ENCODE measurements around the gene MAPRE2. TPM values are rescaled to one million over a fixed set of nuclear protein-coding genes. Genes with fewer than 3 reads are reported as not detected.
"Not testable (repeated sequence)": the region's sequence is repeated elsewhere in the genome, so short reads cannot be mapped to it uniquely, and the experiment has no call there.

MAPRE2 gene
- total RNA-seq, 1 donor from 2014 or later = 14.8 TPM

DNA sequence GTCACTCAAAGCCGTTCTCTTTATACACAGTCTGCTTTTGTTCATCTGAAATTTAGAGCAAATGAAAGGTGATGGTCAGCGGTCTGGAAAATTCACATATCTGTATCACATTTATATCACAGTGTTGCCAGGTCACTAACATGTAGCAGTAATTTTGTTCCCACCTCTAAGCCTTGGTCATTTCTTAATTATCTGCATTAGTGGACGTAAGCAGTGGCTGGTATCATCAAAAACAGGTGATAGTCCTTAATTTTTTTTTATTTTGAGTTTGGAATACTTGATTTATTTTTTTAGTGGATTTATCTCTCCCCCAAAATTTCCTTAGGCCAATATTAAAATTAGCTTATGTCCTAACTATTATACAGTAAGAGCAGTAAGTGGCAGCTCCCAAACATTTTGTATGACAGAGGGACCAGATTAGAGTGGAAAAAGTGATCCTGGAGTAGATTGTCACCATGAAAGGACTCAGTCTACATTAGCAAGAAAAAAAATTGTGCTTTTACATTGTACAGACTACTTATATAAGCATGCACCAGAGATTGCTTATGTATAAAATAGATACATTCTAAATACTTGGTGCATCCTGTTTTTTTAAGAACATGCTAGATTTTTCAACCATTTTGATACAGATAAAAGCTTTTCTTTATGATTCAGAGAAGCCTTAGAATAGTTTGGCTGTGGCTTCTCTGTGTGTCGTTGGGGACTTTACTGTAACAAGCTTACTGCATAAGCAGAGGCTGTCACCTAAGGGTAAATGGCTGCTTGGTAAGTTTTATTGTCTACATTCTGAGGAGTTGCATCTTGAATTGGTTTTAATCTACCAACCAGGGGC lies 65.0 kb downstream of the MAPRE2 start:
- no peak overlapping the region for H3K4me3 ChIP-seq (ENCODE audit: low read depth, low read length)
- TF ChIP-seq CTCF (conservative IDR thresholded peaks at IDR 0.05; ENCODE audit: low read depth, low read length) = no peak
- DNase-seq (ENCODE audit: low read depth) = no peak

GRCh38 chr18:35106845-35107148 lies 65.6 kb downstream of the MAPRE2 start:
- no peak overlapping the region for H3K4me3 ChIP-seq (ENCODE audit: low read depth, low read length)
- no peak for TF ChIP-seq CTCF (conservative IDR thresholded peaks at IDR 0.05; ENCODE audit: low read depth, low read length)
- no peak for DNase-seq (ENCODE audit: low read depth)

- no peak for TF ChIP-seq CTCF (conservative IDR thresholded peaks at IDR 0.05; ENCODE audit: low read depth, low read length)
- DNase-seq (ENCODE audit: low read depth) = no peak
- no peak overlapping the region for H3K4me3 ChIP-seq (ENCODE audit: low read depth, low read length)
These were observed 66.0 kb downstream of the MAPRE2 start for GRCh38 chr18:35107216-35107615.

GRCh38 chr18:35108088-35108487 lies 66.9 kb downstream of the MAPRE2 start:
- not testable (repeated sequence) for DNase-seq (ENCODE audit: low read depth)

GRCh38 chr18:35110059-35110458 lies 68.8 kb downstream of the MAPRE2 start:
- no peak for DNase-seq (ENCODE audit: low read depth)
- H3K4me3 ChIP-seq (ENCODE audit: low read depth, low read length) = no peak overlapping the region
- no peak for TF ChIP-seq CTCF (conservative IDR thresholded peaks at IDR 0.05; ENCODE audit: low read depth, low read length)

More at GRCh38 chr18:35108088-35108487, 66.9 kb downstream of the MAPRE2 start:
- H3K4me3 ChIP-seq (ENCODE audit: low read depth, low read length) = not testable (repeated sequence)

DNA sequence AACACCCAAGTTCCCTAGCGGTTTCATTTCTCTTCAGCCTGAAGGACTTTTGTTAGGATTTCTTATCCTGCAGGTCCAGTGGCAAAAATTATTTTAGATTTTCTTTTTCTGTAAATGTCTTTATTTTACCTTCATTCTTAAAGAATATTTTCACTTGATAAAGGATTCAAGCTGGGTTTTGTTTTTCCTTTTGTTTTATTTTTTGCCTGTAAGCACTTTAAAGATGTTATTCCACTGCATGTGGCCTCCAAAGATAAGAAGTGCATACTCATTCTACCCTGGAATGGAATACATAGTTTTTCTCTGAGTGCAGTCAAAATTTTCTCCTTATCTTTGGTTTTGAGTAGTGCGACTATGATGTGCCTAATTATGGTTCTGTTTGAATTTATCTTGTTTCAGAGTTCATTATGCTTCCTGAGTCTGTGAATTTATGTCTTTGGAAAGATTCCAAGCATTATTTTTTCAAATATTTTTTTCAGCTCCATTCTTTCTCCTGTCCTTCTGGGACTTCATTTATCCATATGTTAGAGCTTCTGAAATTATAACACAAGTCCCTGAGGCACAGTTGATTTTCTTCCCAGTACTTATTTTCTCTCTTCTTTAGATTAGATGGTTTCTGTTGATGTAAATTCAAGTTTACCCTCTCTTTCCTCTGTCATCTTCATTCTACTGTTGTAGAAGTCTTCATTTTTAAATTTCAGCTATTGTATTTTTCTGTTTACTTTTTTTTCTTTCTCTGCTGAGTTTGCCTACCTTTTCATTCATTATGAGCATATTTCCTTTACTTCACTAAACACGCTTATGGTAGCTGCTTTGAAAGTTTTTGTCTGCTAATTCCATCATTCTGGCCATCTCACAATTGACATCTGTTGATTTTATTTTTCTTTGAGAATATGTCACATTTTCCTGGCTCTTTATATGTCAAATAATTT lies 69.6 kb downstream of the MAPRE2 start:
- no peak for TF ChIP-seq CTCF (conservative IDR thresholded peaks at IDR 0.05; ENCODE audit: low read depth, low read length)
- no peak overlapping the region for H3K4me3 ChIP-seq (ENCODE audit: low read depth, low read length)
- DNase-seq (ENCODE audit: low read depth) = no peak

GRCh38 chr18:35112696-35113095 lies 71.5 kb downstream of the MAPRE2 start:
- no peak overlapping the region for H3K4me3 ChIP-seq (ENCODE audit: low read depth, low read length)
- no peak for DNase-seq (ENCODE audit: low read depth)
- no peak for TF ChIP-seq CTCF (conservative IDR thresholded peaks at IDR 0.05; ENCODE audit: low read depth, low read length)
